Measurements from ENCODE around the gene RFX8. TPM values are rescaled to one million over a fixed set of nuclear protein-coding genes. Genes with fewer than 3 reads are reported as not detected.

Gene RFX8
- total and polyA plus RNA-seq, 10 of the 15 experiments (the other 5 are each of a cell fraction or from before 2014, with no cell fraction given): 0.19 TPM; not detected in 9

DNA sequence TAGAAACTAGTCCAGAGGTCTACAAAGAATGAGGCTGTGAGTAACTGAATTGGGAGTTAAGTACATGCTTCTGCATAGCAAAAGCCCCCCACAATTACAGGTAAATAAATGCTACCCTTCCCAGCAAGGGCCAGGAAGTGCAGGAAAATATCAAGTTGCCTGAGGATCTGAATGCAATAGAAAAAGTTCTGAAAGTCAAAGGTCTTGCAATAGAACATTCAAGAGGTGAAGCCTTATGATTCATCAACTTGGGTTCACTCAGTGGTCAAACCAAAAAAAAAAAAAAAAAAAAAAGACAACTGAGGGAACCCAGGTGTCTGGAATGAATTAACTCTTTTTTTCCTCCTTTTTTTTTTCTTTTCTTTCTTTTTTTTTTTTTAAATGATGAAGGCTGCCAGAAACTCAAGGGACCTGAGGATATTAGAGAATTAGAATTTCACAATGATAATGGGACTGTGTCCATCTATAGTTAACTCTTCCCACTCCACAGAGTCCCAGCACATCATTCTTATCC is 42.9 kb upstream of the RFX8 start:
- in situ Hi-C loops (cut with MboI): no loop called here
- Histone ChIP-seq H3K79me2 (ENCODE audit: control insufficient read depth, insufficient read depth, low read length) (no peaks in the 10 kb centered on the region), H3K9me3 (replicated peaks; ENCODE audit: control insufficient read depth, insufficient read depth, low read length) (no peaks in the 10 kb centered on the region), H3K4me2 (ENCODE audit: control insufficient read depth, insufficient read depth) (no peak overlapping the region), H3K4me3 (no peak overlapping the region), H2AFZ (ENCODE audit: control insufficient read depth, low read depth, low read length) (no peak overlapping the region), H3K27ac (ENCODE audit: control insufficient read depth, insufficient read depth) (no peak overlapping the region), H4K20me1 (ENCODE audit: control insufficient read depth, insufficient read depth) (no peaks in the 10 kb centered on the region), H3K9ac (ENCODE audit: control insufficient read depth, insufficient read depth, low read length) (no peak overlapping the region), H3K36me3 (ENCODE audit: control insufficient read depth in 2 of 2, insufficient read depth in 2 of 2, low read length in 1 of 2) (no peaks in the 10 kb centered on the region), H3K27me3 (replicated peaks in 1 of 2; ENCODE audit: control insufficient read depth in 2 of 2, insufficient read depth in 2 of 2, low read length in 1 of 2) (no peaks in the 10 kb centered on the region; a peak in 1 of 4 replicates), H3K4me1 (ENCODE audit: control insufficient read depth, insufficient read depth, low read length) (no peaks in the 10 kb centered on the region)
- POLR2A ChIA-PET: no interaction called here
- intact Hi-C loops (cut with micrococcal nuclease; ENCODE audit: unreplicated experiment): no loop called here
- no peak for ATAC-seq
- no peak for FAIRE-seq
- TF ChIP-seq MTA3 (IDR thresholded peaks at IDR 0.05; ENCODE audit: borderline replicate concordance, low read length) (no peak), RB1 (IDR thresholded peaks at IDR 0.05; ENCODE audit: borderline replicate concordance) (no peak), MYB (IDR thresholded peaks at IDR 0.05; ENCODE audit: borderline replicate concordance, low read depth, low read length) (no peak), CBFB (IDR thresholded peaks at IDR 0.05; ENCODE audit: low read depth) (no peak), TBL1XR1 (IDR thresholded peaks at IDR 0.05; ENCODE audit: low read depth, low read length) (no peak), PAX5 (IDR thresholded peaks at IDR 0.05; ENCODE audit: borderline replicate concordance, low read depth, low read length) (no peak), YBX1 (IDR thresholded peaks at IDR 0.05) (no peak), ZZZ3 (IDR thresholded peaks at IDR 0.05; ENCODE audit: control insufficient read depth, insufficient read length, low read depth) (no peak), BMI1 (IDR thresholded peaks at IDR 0.05; ENCODE audit: borderline replicate concordance) (no peak), PAX8 (IDR thresholded peaks at IDR 0.05) (no peak), KLF5 (IDR thresholded peaks at IDR 0.05; ENCODE audit: partially characterized antibody) (no peak), SUZ12 (IDR thresholded peaks at IDR 0.05; ENCODE audit: unreplicated experiment) (no peak), EZH2 (IDR thresholded peaks at IDR 0.05; ENCODE audit: borderline replicate concordance, control insufficient read depth, low read depth, low read length) (no peak), HDAC2 (IDR thresholded peaks at IDR 0.05) (no peak)
- TF ChIP-seq, protein P1, sequence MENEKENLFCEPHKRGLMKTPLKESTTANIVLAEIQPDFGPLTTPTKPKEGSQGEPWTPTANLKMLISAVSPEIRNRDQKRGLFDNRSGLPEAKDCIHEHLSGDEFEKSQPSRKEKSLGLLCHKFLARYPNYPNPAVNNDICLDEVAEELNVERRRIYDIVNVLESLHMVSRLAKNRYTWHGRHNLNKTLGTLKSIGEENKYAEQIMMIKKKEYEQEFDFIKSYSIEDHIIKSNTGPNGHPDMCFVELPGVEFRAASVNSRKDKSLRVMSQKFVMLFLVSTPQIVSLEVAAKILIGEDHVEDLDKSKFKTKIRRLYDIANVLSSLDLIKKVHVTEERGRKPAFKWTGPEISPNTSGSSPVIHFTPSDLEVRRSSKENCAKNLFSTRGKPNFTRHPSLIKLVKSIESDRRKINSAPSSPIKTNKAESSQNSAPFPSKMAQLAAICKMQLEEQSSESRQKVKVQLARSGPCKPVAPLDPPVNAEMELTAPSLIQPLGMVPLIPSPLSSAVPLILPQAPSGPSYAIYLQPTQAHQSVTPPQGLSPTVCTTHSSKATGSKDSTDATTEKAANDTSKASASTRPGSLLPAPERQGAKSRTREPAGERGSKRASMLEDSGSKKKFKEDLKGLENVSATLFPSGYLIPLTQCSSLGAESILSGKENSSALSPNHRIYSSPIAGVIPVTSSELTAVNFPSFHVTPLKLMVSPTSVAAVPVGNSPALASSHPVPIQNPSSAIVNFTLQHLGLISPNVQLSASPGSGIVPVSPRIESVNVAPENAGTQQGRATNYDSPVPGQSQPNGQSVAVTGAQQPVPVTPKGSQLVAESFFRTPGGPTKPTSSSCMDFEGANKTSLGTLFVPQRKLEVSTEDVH (IDR thresholded peaks at IDR 0.05; ENCODE audit: low read depth, partially characterized antibody): no peak
- SMC1A ChIA-PET (ENCODE audit: uncharacterized antibody, unreplicated experiment): no interaction called here
- RAD21 ChIA-PET (ENCODE audit: unreplicated experiment): interaction anchor here (0.5 kb wide), 1 partner anchor 723 kb away, joined by 4 read pairs; no protein-coding TSS in a partner anchor
- no TSS peak for BruUV-seq (replicated peaks)
- CTCF ChIA-PET: no interaction called here
- no peak for DNase-seq (ENCODE audit: low read depth, low spot score)

Measured in GM12878 (cell line).